HG02938 (cell line): ENCODE measurements around the gene SNX8.
"Not testable (repeated sequence)": the region's sequence is repeated elsewhere in the genome, so short reads cannot be mapped to it uniquely, and the experiment has no call there.

Experiments
- ATAC-seq: cut with Tn5 transposase; IDR thresholded peaks from one replicate; pipeline ENCODE4 v1.9.1; 2021; ENCODE audit warnings: mild to moderate bottlenecking, moderate library complexity; ENCODE audit not compliant: unreplicated experiment

Gene SNX8

DNA sequence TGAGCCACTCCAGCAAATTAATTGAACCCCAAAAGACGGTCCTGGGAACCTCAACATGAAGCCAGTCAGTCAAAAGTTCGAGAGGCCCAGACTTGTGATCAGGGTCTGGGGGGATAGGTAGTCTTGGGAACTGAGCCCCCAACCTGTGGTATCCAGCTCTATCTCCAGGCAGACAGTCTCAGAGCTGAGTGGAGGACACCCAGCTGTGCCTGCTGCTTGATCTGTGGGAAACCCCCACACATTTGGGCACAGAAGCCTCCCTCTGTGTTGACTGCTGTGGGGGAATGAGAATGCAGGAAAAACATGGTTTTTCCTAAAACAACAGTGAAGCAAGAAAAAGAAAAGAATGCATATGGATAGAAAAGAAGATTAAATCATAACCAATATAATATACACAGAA lies 16.3 kb upstream of the SNX8 start:
- ATAC-seq: no peak

- no peak for ATAC-seq
These were observed 12.7 kb upstream of the SNX8 start for GRCh38 chr7:2326951-2327350.

- no peak for ATAC-seq
These were observed 10.9 kb upstream of the SNX8 start for GRCh38 chr7:2325162-2325561.

DNA sequence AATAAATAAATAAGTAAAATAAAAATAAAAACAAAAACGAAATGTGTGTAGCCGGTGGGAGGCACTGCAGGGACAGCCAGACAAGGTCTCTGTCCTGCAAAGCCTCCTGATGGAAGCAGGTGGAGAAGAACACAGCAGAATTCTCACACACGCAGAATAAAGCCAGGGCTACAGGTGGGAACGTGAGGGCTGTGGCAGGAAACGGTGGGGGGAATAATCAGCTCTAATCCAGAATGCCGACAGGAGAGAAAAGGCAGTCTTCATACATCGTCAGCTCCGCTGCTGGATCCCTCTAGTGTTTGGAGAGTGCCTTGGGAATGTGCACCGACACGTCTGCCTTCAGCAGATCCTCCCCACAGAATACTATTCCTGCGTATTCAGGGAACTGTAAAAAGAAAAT lies 6.8 kb upstream of the SNX8 start:
- no peak for ATAC-seq

DNA sequence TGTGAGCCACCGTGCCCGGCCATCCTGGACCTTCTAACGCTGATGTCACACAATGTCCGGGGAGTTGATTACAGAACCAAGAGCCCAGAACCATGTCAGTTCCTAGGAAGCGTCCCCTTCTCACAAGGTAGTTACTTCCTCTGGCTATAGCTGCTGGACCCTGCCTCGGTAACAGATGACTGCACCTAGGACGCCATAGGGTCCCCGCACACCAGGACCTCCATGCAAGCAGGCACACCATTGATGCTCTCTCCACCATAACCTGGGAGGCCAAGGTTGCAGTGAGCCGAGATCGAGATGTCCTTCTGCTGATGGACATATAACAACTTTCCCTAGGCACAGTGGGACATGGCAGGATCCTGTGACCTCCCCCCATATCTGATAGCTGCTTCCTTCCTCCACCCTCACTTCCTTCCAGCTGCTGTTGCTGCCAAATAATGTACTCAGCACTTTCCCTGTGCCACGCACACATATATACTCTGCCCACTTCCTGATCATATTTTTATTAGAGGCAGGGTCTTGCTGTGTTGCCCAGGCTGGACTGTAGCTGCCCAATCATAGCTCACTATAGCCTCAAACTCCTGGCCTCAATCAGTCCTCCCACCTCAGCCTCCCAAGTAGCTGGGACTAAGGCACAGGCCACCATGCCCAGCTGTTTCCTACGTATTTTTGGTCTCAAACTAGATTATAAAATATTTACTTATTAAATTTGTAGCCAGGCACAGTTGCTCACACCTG lies 3.5 kb upstream of the SNX8 start:
- ATAC-seq: no peak

DNA sequence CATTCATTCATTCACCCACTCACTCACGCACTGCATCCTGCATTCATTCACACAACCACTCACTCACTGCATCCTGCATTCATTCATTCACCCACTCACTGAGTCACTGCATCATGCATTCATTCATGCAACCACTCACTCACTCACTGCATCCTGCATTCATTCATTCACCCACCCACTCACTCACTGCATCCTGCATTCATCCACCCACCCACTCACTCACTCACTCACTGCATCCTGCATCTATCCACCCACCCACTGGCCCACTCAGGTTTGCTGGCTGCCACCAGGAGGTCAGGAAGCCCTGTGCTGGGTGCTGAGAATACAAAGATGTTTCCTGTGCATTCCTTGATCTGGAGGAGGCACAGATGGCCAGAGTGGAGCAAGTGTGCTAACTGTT lies 2.3 kb upstream of the SNX8 start:
- no peak for ATAC-seq

- ATAC-seq: no peak
These were observed 1.5 kb upstream of the SNX8 start for GRCh38 chr7:2315787-2316186.

- ATAC-seq: not testable (repeated sequence)
These were observed 802 bp upstream of the SNX8 start for GRCh38 chr7:2314956-2315530.

DNA sequence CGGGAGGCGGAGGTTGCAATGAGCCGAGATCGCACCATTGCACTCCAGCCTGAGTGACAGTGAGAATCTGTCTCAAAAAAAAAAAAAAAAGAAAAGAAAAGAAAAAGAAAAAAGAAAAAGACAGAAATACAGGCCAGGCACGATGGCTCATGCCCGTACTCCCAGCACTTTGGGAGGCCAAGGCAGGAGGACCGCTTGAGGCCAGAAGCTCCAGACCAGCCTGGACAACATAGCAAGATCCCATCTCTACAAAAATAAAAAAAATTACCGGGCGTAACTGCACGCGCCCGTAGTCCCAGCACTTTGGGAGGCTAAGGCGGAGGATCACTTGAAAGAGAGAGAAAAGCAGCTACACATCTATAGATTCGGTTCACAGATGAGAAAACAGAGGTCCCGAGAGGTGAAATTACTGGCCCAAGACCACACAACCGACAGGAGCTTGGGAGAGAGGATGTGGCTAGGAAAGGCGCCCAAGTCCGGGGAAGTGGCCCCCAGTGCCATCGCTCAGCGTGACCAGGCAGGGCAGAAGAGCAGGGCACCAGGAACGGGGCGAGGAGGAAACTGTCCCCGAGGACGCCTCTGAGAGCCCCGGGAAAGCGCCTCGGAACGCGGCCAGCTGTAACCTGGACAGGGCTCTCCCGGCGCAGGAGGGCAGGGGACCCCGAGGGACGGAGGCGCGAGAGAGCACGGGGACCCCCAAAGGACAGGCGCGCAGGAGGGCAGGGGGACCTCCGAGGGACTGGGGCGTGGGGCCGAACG lies 612 bp downstream of the SNX8 start:
- ATAC-seq: peak; percentile 14

DNA sequence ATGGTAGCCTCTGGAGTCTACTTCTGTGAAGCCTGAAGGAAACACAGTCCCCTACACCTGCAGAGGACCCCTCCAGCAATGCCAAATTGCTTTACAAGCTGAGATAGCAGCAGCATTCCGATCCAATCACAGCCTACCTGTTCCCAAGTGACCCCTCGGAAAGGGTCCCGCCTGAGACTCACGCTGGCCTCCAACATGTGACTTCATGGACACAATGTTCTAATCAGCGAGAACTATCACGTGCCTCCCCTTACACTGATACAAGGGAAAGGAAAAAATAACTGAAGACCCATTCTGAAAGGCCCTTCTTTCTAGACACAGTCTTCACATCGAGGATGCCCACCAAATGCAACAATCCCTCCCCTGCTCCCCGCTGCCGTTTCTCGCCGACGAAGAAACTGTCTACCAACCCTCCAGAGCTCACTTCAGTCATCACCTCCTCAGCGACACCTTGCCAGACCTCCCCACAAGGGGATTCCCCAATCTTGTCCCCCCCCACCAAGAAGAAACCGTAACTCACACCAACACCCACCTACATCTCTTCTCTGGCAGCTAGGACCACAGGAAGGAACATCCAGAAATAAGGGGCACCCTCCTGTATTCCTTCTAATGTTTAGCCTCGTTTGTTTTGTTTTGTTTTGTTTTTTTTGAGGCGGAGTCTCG lies 1.8 kb downstream of the SNX8 start:
- no peak for ATAC-seq

DNA sequence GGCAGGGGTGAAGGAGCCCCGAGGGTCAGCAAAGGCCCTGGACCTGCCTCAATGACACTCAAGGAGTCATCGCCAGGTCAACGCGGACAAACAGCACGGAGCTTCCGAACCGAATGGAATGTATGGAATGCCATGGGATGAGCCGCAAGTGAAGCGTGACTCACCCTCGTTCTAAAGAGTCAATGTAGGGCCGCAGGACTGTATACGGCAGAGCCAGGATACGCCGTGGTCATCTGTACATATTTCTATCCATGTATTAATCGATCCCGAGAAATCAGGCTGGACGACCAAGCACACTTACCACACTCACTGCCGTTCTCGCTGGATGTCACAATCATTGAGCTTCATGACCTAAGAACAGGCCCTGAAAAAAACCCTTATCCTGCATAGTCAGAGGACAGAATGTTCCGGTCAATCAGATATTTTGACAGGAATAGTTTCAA lies 4.3 kb downstream of the SNX8 start:
- no peak for ATAC-seq

- no peak for ATAC-seq
These were observed 6.5 kb downstream of the SNX8 start for GRCh38 chr7:2307690-2308107.

GRCh38 chr7:2306688-2307087 lies 7.6 kb downstream of the SNX8 start:
- ATAC-seq: no peak

GRCh38 chr7:2305258-2305657 lies 9.0 kb downstream of the SNX8 start:
- not testable (repeated sequence) for ATAC-seq

- not testable (repeated sequence) for ATAC-seq
These were observed 10.7 kb downstream of the SNX8 start for GRCh38 chr7:2303520-2303919.

DNA sequence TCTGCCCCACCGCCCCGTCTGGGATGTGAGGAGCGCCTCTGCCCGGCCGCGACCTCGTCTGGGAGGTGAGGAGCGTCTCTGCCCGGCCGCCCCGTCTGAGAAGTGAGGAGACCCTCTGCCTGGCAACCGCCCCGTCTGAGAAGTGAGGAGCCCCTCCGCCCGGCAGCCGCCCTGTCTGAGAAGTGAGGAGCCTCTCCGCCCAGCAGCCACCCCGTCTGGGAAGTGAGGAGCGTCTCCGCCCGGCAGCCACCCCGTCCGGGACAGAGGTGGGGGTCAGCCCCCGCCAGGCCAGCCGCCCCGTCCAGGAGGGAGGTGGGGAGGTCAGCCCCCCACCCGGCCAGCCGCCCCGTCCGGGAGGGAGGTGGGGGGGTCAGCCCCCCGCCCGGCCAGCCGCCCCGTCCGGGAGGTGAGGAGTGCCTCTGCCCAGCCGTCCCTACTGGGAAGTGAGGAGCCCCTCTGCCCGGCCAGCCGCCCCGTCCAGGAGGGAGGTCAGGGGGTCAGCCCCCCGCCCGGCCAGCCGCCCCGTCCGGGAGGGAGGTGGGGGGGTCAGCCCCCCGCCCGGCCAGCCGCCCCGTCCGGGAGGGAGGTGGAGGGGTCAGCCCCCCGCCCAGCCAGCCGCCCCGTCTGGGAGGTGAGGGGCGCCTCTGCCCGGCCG lies 11.4 kb downstream of the SNX8 start:
- not testable (repeated sequence) for ATAC-seq

GRCh38 chr7:2301511-2301863 lies 12.8 kb downstream of the SNX8 start:
- ATAC-seq: no peak

DNA sequence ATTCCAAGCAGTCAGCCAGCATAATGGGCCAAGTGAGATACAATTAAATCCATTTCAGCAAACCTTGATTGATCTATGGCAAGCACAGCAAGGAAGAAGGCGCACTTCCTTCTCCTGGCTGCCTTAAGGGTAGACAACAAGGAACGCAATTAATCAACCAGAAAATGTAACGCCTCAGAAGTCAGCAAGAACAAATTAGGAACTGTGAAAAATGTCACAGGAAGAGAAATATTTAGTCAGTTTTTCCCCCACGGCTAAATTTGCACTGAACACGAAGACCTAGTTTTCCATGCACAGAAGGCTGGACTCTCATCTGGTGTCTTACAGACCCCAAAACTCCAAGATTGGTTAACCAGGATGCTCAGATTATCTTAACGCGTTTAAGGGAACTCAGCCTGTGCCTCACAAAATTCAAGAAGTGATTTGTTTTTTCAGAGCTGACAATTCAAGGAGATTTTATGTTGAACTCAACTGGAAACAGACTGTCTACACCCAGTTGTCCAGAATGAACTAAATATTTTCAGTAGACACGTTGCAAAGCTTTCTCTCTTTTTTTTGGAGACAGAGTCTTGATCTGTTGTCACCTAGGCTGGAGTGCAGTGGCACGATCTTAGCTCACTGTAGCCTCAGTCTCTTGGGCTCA lies 14.2 kb downstream of the SNX8 start:
- ATAC-seq: no peak

DNA sequence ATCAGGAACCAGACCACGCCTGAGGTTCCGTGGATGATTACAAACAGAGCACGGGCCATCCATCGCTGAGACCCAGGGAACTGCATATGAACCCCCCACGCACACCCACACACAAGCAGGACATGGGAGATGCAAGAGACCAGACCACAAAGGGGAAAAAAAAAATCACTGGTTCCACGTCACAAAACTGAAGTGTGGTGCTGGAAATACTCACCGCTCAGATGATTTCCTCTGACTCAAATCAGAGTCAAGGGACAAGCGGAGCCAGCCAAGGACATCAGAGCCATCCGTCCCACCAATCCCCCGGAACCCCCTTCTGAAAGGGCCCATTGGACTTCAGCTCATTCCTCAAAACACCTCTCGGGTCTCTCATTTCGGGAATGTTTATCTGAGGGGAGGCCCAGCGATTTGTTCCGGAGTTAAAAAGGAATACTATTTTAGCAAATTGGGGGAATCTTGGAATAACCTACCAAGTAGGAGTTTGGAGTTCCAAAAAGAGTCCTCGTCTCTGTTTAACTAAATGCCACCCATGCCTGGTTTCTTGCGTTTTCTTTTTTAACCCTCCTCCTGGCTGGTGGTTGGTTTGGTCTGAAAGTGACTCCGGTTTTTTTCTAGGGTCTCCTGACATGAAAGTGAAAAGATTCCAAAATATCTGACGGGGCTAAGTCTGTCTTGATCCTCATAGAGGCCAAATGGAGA lies 15.0 kb downstream of the SNX8 start:
- peak; percentile 43 for ATAC-seq

- no peak for ATAC-seq
These were observed 17.4 kb downstream of the SNX8 start for GRCh38 chr7:2296832-2297231.
